ENCODE measurements around the gene MAP3K5. TPM values are rescaled to one million over a fixed set of nuclear protein-coding genes. Genes with fewer than 3 reads are reported as not detected.

Gene MAP3K5
- total and polyA plus RNA-seq, 2 donors (not counting 3 experiments of a cell fraction or from before 2014, with no cell fraction given): 1.5 to 7.0 TPM

- FAIRE-seq (peak; percentile 31), DNase-seq (ENCODE audit: low read depth, low spot score) (peak; percentile 42)
- BruUV-seq (replicated peaks): no TSS peak
- no peak for TF ChIP-seq EZH2 (IDR thresholded peaks at IDR 0.05; ENCODE audit: borderline replicate concordance, low read depth, low read length, severe bottlenecking)
- peak; percentile 14 for TF ChIP-seq GATA2 (IDR thresholded peaks at IDR 0.05; ENCODE audit: insufficient read depth, insufficient read length, low read depth, low read length)
- no peak for TF ChIP-seq JUN (IDR thresholded peaks at IDR 0.05; ENCODE audit: borderline replicate concordance, insufficient read depth, insufficient read length, low read depth)
- peak; percentile 24 for TF ChIP-seq FOS (IDR thresholded peaks at IDR 0.05; ENCODE audit: borderline replicate concordance, insufficient read depth, low read length)
- no peak overlapping the region for H2AFZ ChIP-seq (ENCODE audit: low read depth, low read length)
- H3K79me2 ChIP-seq (ENCODE audit: control insufficient read depth, insufficient read depth, low read length): peaks cover 43% of the 10 kb centered on the region
- H3K4me1 ChIP-seq (ENCODE audit: control insufficient read depth, extremely low read depth, insufficient read depth, low read length): peaks cover 43% of the 10 kb centered on the region
- no peaks in the 10 kb centered on the region for H3K27me3 ChIP-seq (ENCODE audit: control insufficient read depth in 2 of 2, insufficient read depth in 2 of 2, low read length in 2 of 2)
- dilution Hi-C loops (cut with MboI; ENCODE audit: extremely low pct_ligation_motif_present, low sequenced_read_pairs) (no loop called here), intact Hi-C loops (cut with micrococcal nuclease) (loop anchor here (10.0 kb wide), 1 partner anchor 1293 kb away; the partner anchor contains the start of gene AHI1)
- H3K4me3 ChIP-seq (replicated peaks in 1 of 3; ENCODE audit: insufficient read depth in 1 of 3, low read depth in 1 of 3, low read length in 3 of 3): no peak overlapping the region
- no peak overlapping the region for H3K9ac ChIP-seq (replicated peaks; ENCODE audit: extremely low read depth, insufficient read depth, low read length)
- POLR2A ChIA-PET: no interaction called here
- H3K9me1 ChIP-seq (replicated peaks; ENCODE audit: control insufficient read depth, extremely low read depth, insufficient read depth, low read length): no peaks in the 10 kb centered on the region
- no peaks in the 10 kb centered on the region for H3K9me3 ChIP-seq (replicated peaks; ENCODE audit: control insufficient read depth, insufficient read depth, low read length)
- CTCF ChIA-PET: interaction anchor here (1.0 to 8.7 kb wide), 2 partner anchors 16 to 144 kb away, joined by 3 to 708 read pairs; no protein-coding TSS in a partner anchor
- H3K27ac ChIP-seq (ENCODE audit: insufficient read depth, low read depth, low read length): no peak overlapping the region
- no peaks in the 10 kb centered on the region for H3K36me3 ChIP-seq (ENCODE audit: control insufficient read depth in 2 of 2, extremely low read depth in 1 of 2, insufficient read depth in 2 of 2, low read length in 2 of 2)
- H4K20me1 ChIP-seq (replicated peaks; ENCODE audit: control insufficient read depth, extremely low read depth, insufficient read depth, low read length): no peaks in the 10 kb centered on the region
- H3K4me2 ChIP-seq (ENCODE audit: insufficient read depth, low read length): peak overlapping the region; percentile 26
These were observed 4.0 kb downstream of the MAP3K5 start for GRCh38 chr6:136788069-136788902.

- Histone ChIP-seq H3K9me1 (replicated peaks; ENCODE audit: control insufficient read depth, extremely low read depth, insufficient read depth, low read length) (no peaks in the 10 kb centered on the region), H3K4me3 (replicated peaks in 1 of 3; ENCODE audit: insufficient read depth in 1 of 3, low read depth in 1 of 3, low read length in 3 of 3) (no peak overlapping the region), H3K9ac (replicated peaks; ENCODE audit: extremely low read depth, insufficient read depth, low read length) (no peak overlapping the region), H2AFZ (ENCODE audit: low read depth, low read length) (no peak overlapping the region), H3K4me1 (ENCODE audit: control insufficient read depth, extremely low read depth, insufficient read depth, low read length) (peaks cover 45% of the 10 kb centered on the region), H3K9me3 (replicated peaks; ENCODE audit: control insufficient read depth, insufficient read depth, low read length) (no peaks in the 10 kb centered on the region), H3K27ac (ENCODE audit: insufficient read depth, low read depth, low read length) (peak overlapping the region; percentile 28), H3K79me2 (ENCODE audit: control insufficient read depth, insufficient read depth, low read length) (peaks cover 43% of the 10 kb centered on the region), H3K36me3 (ENCODE audit: control insufficient read depth in 2 of 2, extremely low read depth in 1 of 2, insufficient read depth in 2 of 2, low read length in 2 of 2) (no peaks in the 10 kb centered on the region), H3K4me2 (ENCODE audit: insufficient read depth, low read length) (peak overlapping the region; percentile 26), H4K20me1 (replicated peaks; ENCODE audit: control insufficient read depth, extremely low read depth, insufficient read depth, low read length) (no peaks in the 10 kb centered on the region), H3K27me3 (ENCODE audit: control insufficient read depth in 2 of 2, insufficient read depth in 2 of 2, low read length in 2 of 2) (no peaks in the 10 kb centered on the region)
- dilution Hi-C loops (cut with MboI; ENCODE audit: extremely low pct_ligation_motif_present, low sequenced_read_pairs) (no loop called here), intact Hi-C loops (cut with micrococcal nuclease) (loop anchor here (10.0 kb wide), 1 partner anchor 1293 kb away; the partner anchor contains the start of gene AHI1)
- CTCF ChIA-PET: interaction anchor here (0.6 to 8.7 kb wide), 2 partner anchors 143 to 513 kb away, joined by 4 to 708 read pairs; no protein-coding TSS in a partner anchor
- BruUV-seq (replicated peaks): no TSS peak
- no peak for DNase-seq (ENCODE audit: low read depth, low spot score)
- TF ChIP-seq GATA2 (IDR thresholded peaks at IDR 0.05; ENCODE audit: insufficient read depth, insufficient read length, low read depth, low read length): no peak
- no peak for TF ChIP-seq MAX (IDR thresholded peaks at IDR 0.05; ENCODE audit: insufficient read depth, insufficient read length)
- no peak for FAIRE-seq
- POLR2A ChIA-PET: no interaction called here
These were observed 4.6 kb downstream of the MAP3K5 start for GRCh38 chr6:136787726-136788068.

Measured in endothelial cell of umbilical vein (primary cell).